Activated CD8-positive, alpha-beta T cell treated with anti-CD3 and anti-CD28 coated beads for 36 hours (primary cell): ENCODE data around the gene TMEM141. TPM values are rescaled to one million over a fixed set of nuclear protein-coding genes. Genes with fewer than 3 reads are reported as not detected.

ENCODE experiments used
- ATAC-seq: fragments of 200-7000 bp; cut with Tn5 transposase; one replicate; pipeline ENCODE4 v1.10.0; 2021; ENCODE audit warnings: mild to moderate bottlenecking, moderate library complexity
- CTCF ChIA-PET: fragments of 350-600 bp; sonication (Branson Sonifier 250); formaldehyde crosslinking; loops from one replicate; lab custom pipeline; 2021; ENCODE audit warnings: antibody characterized with exemption; lab: Charles Lee
- POLR2A ChIA-PET: fragments of 350-600 bp; sonication (Branson Sonifier 250); formaldehyde crosslinking; loops from one replicate; lab custom pipeline; 2021; ENCODE audit warnings: antibody characterized with exemption; lab: Charles Lee
- DNase-seq: peaks from one replicate; pipeline ENCODE4 v3.0.0-alpha.2; 2020
- H3K27ac Mint-ChIP-seq: one replicate; pipeline ENCODE4 v1.8.0; 2021; ENCODE audit warnings: mild to moderate bottlenecking, mixed read lengths
- H3K27me3 Mint-ChIP-seq: one replicate; pipeline ENCODE4 v1.8.0; 2021; ENCODE audit warnings: mixed read lengths
- H3K36me3 Mint-ChIP-seq: one replicate; pipeline ENCODE4 v1.8.0; 2021; ENCODE audit warnings: low read depth, mixed read lengths
- H3K4me1 Mint-ChIP-seq: one replicate; pipeline ENCODE4 v1.8.0; 2021; ENCODE audit warnings: low read depth, mixed read lengths
- H3K4me3 Mint-ChIP-seq: one replicate; pipeline ENCODE4 v1.8.0; 2021; ENCODE audit warnings: mild to moderate bottlenecking, moderate library complexity, mixed read lengths
- H3K9me3 Mint-ChIP-seq: one replicate; pipeline ENCODE4 v1.8.0; 2021; ENCODE audit warnings: mixed read lengths
- CTCF ChIP-seq: fragments of 200-600 bp; IDR thresholded peaks from one replicate; pipeline ENCODE4 v1.8.0; 2022; ENCODE audit warnings: antibody characterized with exemption, mild to moderate bottlenecking
- intact Hi-C: fragments of 100-400 bp; cut with micrococcal nuclease; formaldehyde crosslinking; loops from one replicate; pipeline ENCODE4 v1.10.0; 2022
- total RNA-seq, 2 experiments: library from RNA; stranded (reverse); gene quantifications; one replicate each; pipeline ENCODE4 v1.2.3, GENCODE V29; 2021

TMEM141 gene
- total RNA-seq = 10 to 100 TPM; 50.6 to 51.1 TPM

- TF ChIP-seq CTCF = no peak
- ChIA-PET POLR2A (interaction anchor here (0.6 to 0.7 kb wide), 2 partner anchors 236 to 244 kb away, joined by 3 read pairs; no protein-coding TSS in a partner anchor), CTCF (interaction anchor here (0.6 to 3.3 kb wide), 6 partner anchors 51 to 446 kb away, joined by 3 to 12 read pairs (median 3); partner anchors contain the start of gene AJM1)
- Mint-ChIP-seq H3K36me3 (peaks cover 2% of the 10 kb centered on the region), H3K4me1 (peaks cover 29% of the 10 kb centered on the region), H3K27me3 (peaks cover 10% of the 10 kb centered on the region), H3K27ac (peak within 1 kb of the TSS; percentile 86), H3K4me3 (peak within 1 kb of the TSS; percentile 82), H3K9me3 (no peaks in the 10 kb centered on the region)
- peak; percentile 100 for DNase-seq
- intact Hi-C loops = no loop called here
- ATAC-seq = peak; percentile 91
Measured at GRCh38 chr9:136790640-136791515, at the start of gene TMEM141. TSS of gene TMEM141 (plus strand) at chr9:136791344. CDS start at chr9:136791371, 27 bp downstream.

- TF ChIP-seq CTCF = no peak
- Mint-ChIP-seq H3K27ac (peak overlapping the region; percentile 75), H3K4me1 (peaks cover 21% of the 10 kb centered on the region), H3K36me3 (no peaks in the 10 kb centered on the region), H3K9me3 (no peaks in the 10 kb centered on the region), H3K4me3 (peak overlapping the region; percentile 70), H3K27me3 (no peaks in the 10 kb centered on the region)
- POLR2A ChIA-PET = interaction anchor here (1.3 to 2.9 kb wide), 2 partner anchors 13 to 24 kb away, joined by 3 to 35 read pairs; no protein-coding TSS in a partner anchor
- peak; percentile 63 for ATAC-seq
- intact Hi-C loops = loop anchor here (10.0 kb wide), 1 partner anchor 63 kb away; the partner anchor contains the start of gene RABL6
- CTCF ChIA-PET = interaction anchor here (1.2 to 1.8 kb wide), 8 partner anchors 8 to 100 kb away, joined by 3 to 15 read pairs (median 4); partner anchors contain the start of genes AJM1 and LCN8
- DNase-seq = peak; percentile 86
Measured at GRCh38 chr9:136741883-136742571, 49.1 kb upstream of the TMEM141 start.

GRCh38 chr9:136742591-136743391 lies 48.4 kb upstream of the TMEM141 start, which contains the start of gene LCN10:
TSS of gene LCN10 (minus strand) at chr9:136742940. CDS start at chr9:136742903, 37 bp downstream.
- peak within 1 kb of the TSS; percentile 75 for H3K27ac Mint-ChIP-seq
- POLR2A ChIA-PET = interaction anchor here (0.6 to 1.0 kb wide), 3 partner anchors 13 to 105 kb away, joined by 3 to 4 read pairs (median 3); no protein-coding TSS in a partner anchor
- no peaks in the 10 kb centered on the region for H3K9me3 Mint-ChIP-seq

More at GRCh38 chr9:136742591-136743391, 48.4 kb upstream of the TMEM141 start, which contains the start of gene LCN10:
- Mint-ChIP-seq H3K4me1 (peaks cover 21% of the 10 kb centered on the region), H3K27me3 (no peaks in the 10 kb centered on the region), H3K36me3 (no peaks in the 10 kb centered on the region), H3K4me3 (peak within 1 kb of the TSS; percentile 70)
- intact Hi-C loops = loop anchor here (10.0 kb wide), 1 partner anchor 62 kb away; the partner anchor contains the start of gene RABL6
- DNase-seq (no peak), ATAC-seq (peak; percentile 4)
- CTCF ChIA-PET = interaction anchor here (1.1 to 1.8 kb wide), 4 partner anchors 7 to 100 kb away, joined by 3 to 5 read pairs (median 4); partner anchors contain the start of gene AJM1
- no peak for TF ChIP-seq CTCF
